DMS153 treated with DMSO at 0.1 percent for 48 hours (cell line): ENCODE results near the gene TSHZ2.
A peak's percentile ranks its signal among the peaks of the same experiment; 100 is the strongest.
"Not testable (repeated sequence)": the region's sequence is repeated elsewhere in the genome, so short reads cannot be mapped to it uniquely, and the experiment has no call there.

ENCODE experiments used
- DNase-seq: peaks from one replicate; lab custom pipeline; 2025; ENCODE audit not compliant: unreplicated experiment; lab: John Stamatoyannopoulos, UW

Gene TSHZ2

DNA sequence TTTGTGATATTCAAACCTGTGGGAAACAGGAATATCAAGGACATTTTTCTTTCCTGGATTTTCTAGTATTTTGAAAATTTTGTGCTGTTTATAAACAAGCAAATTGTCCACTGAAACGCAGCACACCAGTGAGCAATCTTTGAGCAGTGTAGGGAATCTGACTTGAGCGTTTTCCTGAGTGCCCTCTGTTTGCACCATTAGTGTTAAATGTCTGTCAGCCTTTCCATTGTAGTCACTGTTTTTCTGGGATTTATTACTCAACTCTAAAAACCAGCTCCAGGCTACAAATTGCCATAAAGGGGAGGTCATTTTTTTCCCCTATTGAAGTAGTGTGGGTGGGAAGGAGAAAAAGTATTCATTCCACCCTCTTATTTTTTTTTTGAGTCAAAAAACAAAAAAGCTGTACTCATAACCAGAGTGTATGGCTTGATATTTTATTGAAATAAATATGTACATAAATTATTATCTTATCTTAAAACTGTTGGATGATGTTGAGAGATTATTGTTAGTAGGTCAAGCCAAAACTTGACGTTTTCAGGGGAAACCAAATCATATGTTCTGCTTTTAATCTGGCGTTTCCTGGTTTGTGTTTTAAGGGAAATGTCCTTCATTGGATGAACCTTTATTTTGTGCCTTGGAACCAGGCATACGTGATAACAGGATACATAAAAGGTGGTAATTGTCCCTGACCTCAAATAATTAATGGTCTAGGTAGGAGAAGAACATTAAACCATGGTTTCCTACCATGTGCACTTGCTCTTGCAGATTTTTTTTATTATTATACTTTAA, 51.8 kb downstream of the TSHZ2 start:
- DNase-seq = no peak

DNA sequence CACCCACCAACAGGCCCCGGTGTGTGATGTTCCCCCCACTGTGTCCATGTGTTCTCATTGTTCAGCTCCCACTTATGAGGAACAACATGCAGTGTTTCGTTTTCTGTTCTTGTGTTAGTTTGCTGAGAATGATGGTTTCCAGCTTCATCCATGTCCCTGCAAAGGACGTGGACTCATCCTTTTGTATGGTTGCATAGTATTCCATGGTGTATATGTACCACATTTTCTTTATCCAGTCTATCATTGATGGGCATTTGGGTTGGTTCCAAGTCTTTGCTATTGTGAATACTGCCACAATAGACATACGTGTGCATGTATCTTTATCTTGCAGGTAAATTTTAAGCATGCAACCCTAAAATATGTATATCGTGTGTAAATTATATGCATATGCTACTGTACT, 52.5 kb downstream of the TSHZ2 start:
- DNase-seq = not testable (repeated sequence)

DNA sequence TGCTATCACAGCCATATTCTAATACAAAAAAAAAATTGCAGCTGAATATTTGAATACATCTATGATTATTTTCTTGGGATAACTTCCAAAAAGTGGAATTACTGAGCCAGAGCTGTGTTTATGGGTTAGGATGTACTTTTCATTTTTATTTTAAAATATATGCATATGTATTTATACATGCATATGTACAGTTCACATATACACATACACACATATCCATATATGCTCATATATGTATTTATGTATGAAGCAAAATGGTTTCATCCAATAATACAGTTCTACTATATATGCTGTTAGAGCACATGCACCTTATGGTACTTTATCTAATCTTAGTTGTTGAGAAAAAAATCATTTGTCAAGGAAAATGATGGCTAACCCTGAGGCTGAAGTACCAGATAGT, 54.9 kb downstream of the TSHZ2 start:
- DNase-seq = no peak

DNA sequence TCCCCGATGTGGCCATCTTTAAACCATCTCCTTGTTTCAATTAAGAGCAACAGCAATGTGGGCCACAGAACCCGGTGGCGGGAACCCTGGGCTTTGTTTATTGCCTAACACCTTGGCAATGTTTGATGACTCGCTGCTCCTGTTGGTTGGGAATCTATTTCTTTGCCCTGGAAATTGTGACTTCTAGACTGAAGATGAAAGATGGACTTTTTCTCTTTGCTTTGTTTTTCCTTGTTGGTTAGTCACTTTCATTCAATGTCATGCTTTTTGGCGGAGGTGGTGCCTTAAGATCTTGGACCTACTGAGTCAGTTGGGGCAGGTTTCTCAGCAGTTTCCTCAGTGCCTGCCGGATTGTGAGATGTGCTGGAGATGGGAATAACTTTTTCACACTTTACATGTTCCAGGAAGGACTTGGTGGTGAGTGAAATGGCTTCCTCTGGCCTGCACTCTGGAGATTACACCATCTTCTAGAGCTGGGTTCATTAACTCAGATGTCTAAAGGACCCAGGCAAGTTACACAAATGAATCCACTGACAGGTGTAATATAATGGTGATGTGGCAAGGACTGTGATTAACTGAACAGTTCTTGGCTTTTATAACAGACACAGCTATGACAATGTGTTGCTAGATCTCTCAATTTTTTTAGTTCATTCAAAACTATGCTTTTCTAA, 56.3 kb downstream of the TSHZ2 start:
- no peak for DNase-seq

DNA sequence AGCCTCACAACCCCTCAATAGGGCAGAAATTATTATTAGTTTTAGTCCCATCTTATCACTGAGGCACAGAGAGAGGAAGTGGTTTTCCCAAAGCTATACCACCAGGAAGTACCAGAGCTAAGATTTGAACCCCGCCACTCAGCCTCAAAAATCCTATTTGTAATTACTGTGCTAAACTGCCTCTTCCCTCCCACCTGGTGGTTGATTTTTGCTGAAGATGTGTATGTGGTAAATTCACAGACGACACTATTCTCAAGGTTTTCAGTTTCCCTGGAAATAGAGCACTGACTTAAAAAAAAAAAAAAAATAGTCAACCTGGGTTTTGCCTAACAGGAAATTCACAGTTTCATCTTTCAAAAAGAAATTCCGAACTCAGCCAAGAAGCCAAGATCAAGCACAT, 57.9 kb downstream of the TSHZ2 start:
- DNase-seq = no peak

DNA sequence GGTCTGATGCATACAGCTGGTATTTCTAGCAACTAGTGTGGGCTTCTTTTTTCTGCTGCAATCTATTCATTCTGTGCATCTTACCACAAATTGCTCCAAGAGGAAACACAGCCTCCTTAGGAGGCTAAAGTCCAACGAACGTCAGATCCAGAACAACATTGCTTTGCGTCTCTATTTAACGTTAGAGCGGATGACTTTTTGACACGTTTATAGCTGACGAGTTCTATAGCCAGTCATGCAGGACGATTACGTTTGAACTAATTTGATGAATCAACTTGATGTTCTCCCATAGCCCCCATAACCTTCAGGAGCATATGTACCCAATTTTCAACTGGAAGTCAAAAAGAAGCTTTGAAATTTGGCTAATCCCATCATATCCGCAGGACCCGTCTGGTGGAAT, 59.9 kb downstream of the TSHZ2 start:
- DNase-seq = no peak

DNA sequence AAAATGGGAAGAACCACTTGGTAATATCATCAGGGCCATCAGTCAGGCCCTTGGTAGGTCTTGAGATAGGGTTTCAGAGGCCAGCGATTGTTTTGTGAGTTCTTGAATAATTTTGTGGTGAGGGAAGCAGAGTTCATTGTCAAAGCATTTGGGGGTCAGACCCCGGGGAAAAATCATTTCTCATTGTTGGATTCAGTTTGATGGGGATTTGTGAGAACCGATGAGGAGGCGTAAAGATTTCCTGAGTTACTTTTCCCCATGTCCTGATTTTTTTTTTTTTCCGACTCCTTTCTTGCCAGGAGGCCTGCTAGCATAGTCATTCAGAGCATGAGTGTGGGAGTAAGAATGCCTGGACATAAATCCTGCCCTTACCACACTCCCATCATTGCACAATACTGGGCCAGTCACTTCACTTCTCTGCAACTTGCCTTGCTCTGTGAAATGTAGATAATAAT, 60.3 kb downstream of the TSHZ2 start:
- DNase-seq = no peak

DNA sequence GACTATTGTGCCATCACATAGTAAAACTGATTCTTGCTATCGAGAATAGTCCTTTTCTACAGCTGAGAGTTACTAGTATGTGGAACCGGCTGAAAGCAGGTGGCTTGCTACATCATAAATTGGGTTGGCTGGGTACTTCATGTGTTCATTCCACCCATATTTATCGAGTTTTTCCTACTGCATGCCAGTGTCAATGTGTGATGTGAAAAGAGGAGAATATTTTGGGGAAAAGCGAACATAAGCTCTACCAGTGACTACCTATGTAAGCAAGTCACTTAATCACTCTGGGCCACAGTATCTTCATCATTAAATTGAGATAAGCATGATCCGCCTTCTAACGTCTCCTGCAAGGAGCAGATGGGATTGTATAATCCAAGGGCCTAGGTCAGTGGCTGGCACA, 61.0 kb downstream of the TSHZ2 start:
- DNase-seq = no peak

DNA sequence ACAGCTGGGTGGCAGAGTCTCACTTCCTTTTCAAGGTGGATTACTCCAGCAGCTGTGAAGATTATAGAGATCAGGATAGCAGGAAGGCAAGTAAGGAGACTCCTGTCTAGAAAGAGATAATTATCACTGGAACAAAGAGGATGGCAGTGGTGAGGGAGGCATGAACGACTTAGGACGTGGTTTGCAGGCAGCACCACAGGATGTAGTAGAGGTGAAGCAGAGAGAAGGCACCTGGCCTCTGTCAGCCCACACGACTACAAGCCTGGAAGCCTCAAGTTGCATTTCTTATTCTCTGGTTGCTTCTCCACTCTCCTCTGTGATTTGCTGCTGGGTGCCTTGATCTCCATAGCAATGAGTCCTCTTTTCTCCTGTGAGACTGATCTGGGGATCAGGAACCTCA, 62.7 kb downstream of the TSHZ2 start:
- no peak for DNase-seq

DNA sequence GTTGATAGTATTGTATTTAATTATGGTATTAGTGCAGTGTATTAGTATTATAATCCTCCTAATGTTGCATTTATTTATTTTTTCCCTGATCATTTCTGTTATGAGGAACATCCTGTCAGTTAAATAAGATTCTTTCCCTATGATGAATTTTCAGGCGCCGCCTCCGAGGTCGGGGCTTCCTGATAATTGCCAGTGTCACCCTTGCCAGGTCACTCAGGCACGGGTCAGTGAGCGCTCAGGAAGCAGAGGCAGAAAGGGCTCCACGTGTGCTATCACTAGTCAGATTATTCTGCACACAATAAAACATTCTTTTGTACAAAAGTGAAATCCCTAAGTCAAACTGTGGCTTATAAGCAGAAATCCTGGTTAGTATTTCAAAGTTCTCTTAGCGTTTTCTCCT, 64.8 kb downstream of the TSHZ2 start:
- DNase-seq = no peak

DNA sequence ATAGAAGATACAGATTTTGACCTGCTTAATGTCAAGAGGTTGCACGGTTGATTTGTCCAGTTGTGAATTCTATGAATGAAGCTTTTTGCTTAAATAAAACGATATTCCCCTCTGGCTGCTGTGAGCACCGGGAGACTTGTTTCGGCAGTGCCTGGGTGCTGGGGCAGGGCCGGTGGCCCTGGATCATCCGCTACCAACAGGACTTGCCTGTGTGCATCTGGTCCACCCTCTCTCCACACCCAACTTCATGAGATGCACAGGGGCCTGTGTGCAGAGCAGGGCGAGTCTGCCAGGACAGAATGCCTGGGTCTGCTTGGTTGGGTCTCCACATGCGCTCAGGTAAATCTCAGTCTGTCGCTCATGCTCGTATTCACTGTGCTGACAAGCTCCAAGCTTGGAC, 65.5 kb downstream of the TSHZ2 start:
- DNase-seq = no peak

DNA sequence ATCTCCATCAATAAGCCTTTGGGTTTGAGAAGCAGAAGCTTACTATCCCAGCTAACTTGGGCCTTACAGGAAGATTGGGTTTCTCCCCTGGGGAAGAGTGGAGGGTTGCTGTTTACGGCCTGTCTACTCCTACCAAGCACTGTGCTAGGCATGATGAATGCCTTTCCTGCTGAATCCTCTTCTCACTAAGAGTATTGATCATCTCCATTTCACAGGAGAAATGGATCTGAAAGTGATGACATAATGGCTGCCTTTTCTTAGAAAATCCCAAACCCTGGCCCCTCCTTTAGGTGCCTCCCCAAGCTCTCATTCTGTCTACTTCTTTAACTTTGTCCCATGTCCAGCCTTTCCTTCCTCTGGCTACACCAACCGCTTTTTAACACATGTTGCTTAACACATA, 66.1 kb downstream of the TSHZ2 start:
- no peak for DNase-seq

DNA sequence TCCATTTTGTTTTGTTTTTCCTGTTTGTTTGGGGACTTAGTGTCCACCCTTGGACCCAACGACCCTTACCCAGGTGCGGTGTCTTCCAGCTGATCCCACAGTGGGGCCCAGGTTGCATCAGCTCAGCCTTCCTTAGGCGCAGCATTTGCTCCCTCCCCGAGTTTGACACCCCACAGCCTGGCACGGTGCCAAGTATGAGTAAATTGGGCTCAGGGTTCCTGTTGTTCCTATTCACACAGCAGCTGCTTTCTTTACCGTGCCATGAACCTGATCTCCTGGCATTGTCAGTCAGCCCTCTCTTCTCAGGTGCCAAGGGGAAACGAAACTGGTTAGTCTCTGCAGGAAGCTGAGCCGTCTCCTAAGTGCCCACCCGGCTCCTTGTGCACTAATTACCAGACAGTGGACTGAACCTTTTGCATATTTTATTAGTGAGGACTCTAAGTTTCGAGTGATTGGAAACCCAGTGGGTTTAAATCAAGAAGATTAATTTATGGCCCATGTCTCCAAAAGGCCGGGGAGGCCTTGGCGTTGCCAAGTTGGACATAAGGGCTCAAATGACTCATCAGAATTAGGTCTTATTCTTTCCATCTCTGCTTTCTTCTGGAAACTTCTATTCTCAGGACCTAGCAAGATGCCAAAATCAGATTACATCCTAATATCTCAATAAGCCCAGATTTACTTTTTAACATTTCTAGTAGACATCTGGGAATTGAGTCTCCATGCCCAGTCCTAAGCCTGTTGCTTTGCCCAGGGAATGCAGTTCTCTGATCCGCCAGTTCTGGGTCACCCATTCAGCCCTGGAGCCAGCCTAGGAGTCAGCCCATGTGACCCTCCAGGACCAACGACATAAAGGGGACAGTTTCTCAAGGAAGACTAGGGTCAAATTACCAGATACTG, 68.8 kb downstream of the TSHZ2 start:
- peak; percentile 97 for DNase-seq

DNA sequence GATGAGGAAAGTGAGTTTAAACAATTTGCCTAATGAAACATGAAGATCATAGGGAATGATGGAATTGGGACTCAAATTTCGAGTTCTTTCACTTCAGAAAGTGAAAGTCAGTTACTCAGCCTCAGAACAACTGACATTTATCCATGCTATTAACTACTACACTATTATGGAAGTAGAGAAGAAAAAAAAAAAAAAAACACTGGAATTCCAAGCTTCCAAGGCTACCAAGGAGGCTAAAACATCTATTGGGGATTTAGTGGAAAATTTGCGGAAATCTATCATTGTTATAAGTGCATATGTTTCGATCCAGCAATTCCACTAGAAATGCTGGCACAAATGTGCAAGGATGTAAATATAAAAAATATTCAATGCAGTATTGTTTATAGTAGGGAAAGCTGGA, 70.4 kb downstream of the TSHZ2 start:
- DNase-seq = no peak

DNA sequence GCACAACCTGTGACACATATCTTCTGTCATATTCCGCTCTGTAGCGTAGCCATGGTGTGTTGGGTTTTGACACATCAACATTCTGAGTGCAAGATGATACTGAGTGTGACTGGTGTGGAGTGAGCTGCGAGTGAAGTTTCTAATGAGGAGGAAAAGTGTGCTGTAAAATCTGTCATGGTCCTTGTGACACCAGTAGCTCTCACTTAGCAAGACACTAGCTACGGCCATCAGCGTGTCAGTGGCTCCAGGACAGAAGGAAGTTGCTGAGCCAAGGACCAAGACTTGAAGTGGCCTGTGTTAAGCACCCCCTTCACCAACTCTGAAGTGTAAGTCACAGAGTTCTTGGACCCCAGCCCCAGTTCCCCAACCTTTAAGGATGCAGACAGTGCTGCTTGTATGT, 72.1 kb downstream of the TSHZ2 start:
- DNase-seq = no peak

DNA sequence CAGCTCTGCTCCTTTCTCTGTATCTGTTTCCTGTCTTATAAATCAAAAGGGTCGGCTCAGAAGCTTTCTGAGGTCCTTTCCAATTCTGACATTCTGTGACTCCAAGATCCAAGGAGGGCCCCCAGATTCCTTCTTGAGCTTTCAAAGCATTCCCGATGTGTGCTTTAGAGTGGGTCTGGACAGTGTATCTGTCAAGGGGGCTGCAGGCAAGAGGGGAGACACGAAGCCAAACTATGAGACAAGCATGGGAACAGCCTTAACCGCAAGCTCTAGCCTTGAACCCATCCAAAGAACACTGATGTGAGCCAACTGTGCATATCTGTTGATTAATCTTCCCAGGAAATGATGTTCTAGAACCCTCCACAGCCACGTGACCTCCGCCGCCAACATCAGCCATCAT, 73.8 kb downstream of the TSHZ2 start:
- DNase-seq = no peak

DNA sequence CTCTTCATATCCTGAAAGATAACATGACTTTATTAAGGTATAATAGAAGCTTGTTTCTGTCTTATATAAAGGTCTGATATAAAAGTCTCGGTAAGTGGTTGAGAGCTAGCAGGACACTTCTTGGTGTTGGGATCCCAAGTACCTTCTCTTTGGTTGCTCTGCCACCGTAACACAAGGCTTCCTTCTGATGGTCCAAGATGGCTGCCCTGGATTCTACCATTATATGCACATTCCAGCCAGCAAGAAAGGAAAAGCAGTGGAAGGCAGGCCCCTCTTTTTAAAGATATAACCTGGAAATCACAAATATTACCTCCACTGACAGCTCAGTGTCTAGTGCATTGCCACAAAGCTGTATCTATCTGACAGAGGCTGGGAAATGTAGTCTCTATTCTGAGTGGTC, 75.0 kb downstream of the TSHZ2 start:
- DNase-seq = no peak

DNA sequence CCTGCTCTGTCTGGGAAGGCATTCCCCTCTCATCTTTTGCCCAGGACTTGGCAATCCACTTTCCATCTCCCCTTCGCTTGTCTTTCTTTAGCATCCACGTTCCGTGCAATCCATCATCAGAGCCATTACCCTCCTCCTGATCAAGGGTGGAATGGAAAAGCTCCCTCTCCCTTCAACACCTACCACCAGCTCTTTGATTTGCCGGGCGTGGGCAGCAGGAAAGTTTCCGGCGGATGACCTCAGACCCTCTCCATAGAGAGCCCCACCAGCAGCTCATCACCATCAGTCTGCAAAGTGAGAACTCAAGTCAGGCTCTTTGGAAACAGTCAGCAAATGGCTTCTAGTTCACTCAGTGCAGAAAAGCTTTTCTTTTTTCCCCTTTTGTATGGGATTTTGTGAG, 76.2 kb downstream of the TSHZ2 start:
- DNase-seq = no peak

DNA sequence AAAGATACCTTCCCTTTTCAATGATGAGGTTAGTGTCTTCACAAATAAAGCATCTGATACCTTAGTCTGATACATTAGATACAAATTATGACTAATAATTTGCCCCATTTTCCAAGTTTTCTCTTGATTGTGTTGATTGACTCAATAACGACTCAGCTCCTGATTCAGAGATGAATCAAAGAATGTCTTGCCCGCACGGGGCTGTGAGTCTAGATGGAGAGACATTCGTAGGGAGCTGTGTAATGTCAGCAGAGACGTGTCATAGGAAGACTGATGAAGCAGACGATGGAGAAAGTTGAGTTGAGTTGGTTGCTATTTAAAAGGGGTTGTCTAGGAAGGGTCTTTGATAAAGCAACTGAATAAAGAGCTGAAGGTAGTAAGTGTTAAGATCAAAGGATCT, 78.2 kb downstream of the TSHZ2 start:
- no peak for DNase-seq

DNA sequence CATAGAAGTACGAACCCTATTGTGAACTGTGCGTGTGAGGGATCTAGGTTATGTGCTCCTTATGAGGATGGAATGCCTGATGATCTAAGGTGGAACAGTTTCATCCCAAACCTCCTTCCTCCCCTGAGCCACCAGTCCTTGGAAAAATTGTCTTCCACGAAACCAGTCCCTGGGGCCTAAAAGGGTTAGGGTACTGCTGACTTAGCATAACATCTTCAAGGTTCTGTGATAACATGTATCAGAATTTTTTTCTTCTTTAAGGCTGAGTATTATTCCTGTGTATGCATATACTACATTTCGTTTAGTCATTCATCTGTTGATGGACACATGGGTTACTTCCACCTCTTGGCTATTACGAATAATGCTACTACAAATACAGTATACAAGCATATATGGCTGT, 80.2 kb downstream of the TSHZ2 start:
- no peak for DNase-seq

DNA sequence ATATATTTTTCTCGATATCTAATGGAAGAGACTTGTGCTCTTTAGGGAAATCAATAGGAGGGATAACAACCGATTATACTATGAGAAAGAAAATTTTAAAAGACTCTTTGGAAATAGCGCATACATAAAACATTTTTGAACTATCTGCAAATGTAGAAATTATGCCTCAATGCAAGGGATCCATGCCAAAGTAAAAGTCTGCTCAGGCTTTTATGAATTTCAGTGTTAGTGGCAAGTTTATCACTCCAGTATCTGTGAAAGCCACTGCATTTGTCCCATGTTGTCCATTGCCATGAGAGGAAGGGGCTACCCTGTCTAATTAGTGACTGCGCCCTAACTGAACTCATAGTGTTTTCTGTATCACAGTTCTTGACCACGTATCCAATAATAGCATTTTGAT, 81.4 kb downstream of the TSHZ2 start:
- DNase-seq = no peak
